ENCODE results near the gene CATSPER1.

The CATSPER1 gene

GRCh38 chr11:66068154-66068821 lies 42.0 kb upstream of the CATSPER1 start:
- peaks cover 13 to 14% of the 10 kb centered on the region in 2 donors for H3K4me1 ChIP-seq (ENCODE audit: control insufficient read depth in 2 of 2, insufficient read depth in 2 of 2, low read length in 2 of 2)
- no peak overlapping the region for H3K4me3 ChIP-seq (ENCODE audit: low read length in 2 of 2)
- H3K9ac ChIP-seq (ENCODE audit: low read depth in 1 of 2, low read length in 2 of 2) = no peak overlapping the region

GRCh38 chr11:66067640-66068039 lies 41.4 kb upstream of the CATSPER1 start:
- H3K36me3 ChIP-seq (ENCODE audit: control insufficient read depth in 2 of 2, insufficient read depth in 2 of 2, low read length in 2 of 2) = peaks cover 42 to 58% of the 10 kb centered on the region in 2 donors
- no peak overlapping the region for H3K27ac ChIP-seq (ENCODE audit: low read depth in 2 of 2, low read length in 2 of 2)
- no peaks in the 10 kb centered on the region for H3K9me3 ChIP-seq (ENCODE audit: control insufficient read depth in 2 of 2, low read length in 2 of 2)
- H3K27me3 ChIP-seq (ENCODE audit: control insufficient read depth in 2 of 2, insufficient read depth in 2 of 2, low read length in 2 of 2) = no peaks in the 10 kb centered on the region
- no peak overlapping the region for H3K4me3 ChIP-seq (ENCODE audit: low read length in 2 of 2)
- peaks cover 13 to 14% of the 10 kb centered on the region in 2 donors for H3K4me1 ChIP-seq (ENCODE audit: control insufficient read depth in 2 of 2, insufficient read depth in 2 of 2, low read length in 2 of 2)
- H3K9ac ChIP-seq (ENCODE audit: low read depth in 1 of 2, low read length in 2 of 2) = no peak overlapping the region

More at GRCh38 chr11:66068154-66068821, 42.0 kb upstream of the CATSPER1 start:
- Histone ChIP-seq H3K36me3 (ENCODE audit: control insufficient read depth in 2 of 2, insufficient read depth in 2 of 2, low read length in 2 of 2) (peaks cover 36 to 52% of the 10 kb centered on the region in 2 donors), H3K27me3 (ENCODE audit: control insufficient read depth in 2 of 2, insufficient read depth in 2 of 2, low read length in 2 of 2) (no peaks in the 10 kb centered on the region), H3K9me3 (ENCODE audit: control insufficient read depth in 2 of 2, low read length in 2 of 2) (no peaks in the 10 kb centered on the region), H3K27ac (ENCODE audit: low read depth in 2 of 2, low read length in 2 of 2) (peak overlapping the region; percentile 68 to 75)

GRCh38 chr11:66066751-66067150 lies 40.5 kb upstream of the CATSPER1 start:
- H3K27me3 ChIP-seq (ENCODE audit: control insufficient read depth in 2 of 2, insufficient read depth in 2 of 2, low read length in 2 of 2) = no peaks in the 10 kb centered on the region
- no peak overlapping the region for H3K27ac ChIP-seq (ENCODE audit: low read depth in 2 of 2, low read length in 2 of 2)
- no peak overlapping the region for H3K4me3 ChIP-seq (ENCODE audit: low read length in 2 of 2)
- peaks cover 10 to 14% of the 10 kb centered on the region in 2 donors for H3K4me1 ChIP-seq (ENCODE audit: control insufficient read depth in 2 of 2, insufficient read depth in 2 of 2, low read length in 2 of 2)
- no peaks in the 10 kb centered on the region for H3K9me3 ChIP-seq (ENCODE audit: control insufficient read depth in 2 of 2, low read length in 2 of 2)
- H3K9ac ChIP-seq (ENCODE audit: low read depth in 1 of 2, low read length in 2 of 2) = no peak overlapping the region
- H3K36me3 ChIP-seq (ENCODE audit: control insufficient read depth in 2 of 2, insufficient read depth in 2 of 2, low read length in 2 of 2) = peaks cover 48 to 60% of the 10 kb centered on the region in 2 donors

- Histone ChIP-seq H3K9me3 (ENCODE audit: control insufficient read depth in 2 of 2, low read length in 2 of 2) (no peaks in the 10 kb centered on the region), H3K36me3 (ENCODE audit: control insufficient read depth in 2 of 2, insufficient read depth in 2 of 2, low read length in 2 of 2) (peaks cover 70 to 82% of the 10 kb centered on the region in 2 donors), H3K4me3 (ENCODE audit: low read length in 2 of 2) (no peak overlapping the region), H3K4me1 (ENCODE audit: control insufficient read depth in 2 of 2, insufficient read depth in 2 of 2, low read length in 2 of 2) (peaks cover 10 to 11% of the 10 kb centered on the region in 2 donors), H3K27me3 (ENCODE audit: control insufficient read depth in 2 of 2, insufficient read depth in 2 of 2, low read length in 2 of 2) (no peaks in the 10 kb centered on the region), H3K27ac (ENCODE audit: low read depth in 2 of 2, low read length in 2 of 2) (no peak overlapping the region), H3K9ac (ENCODE audit: low read depth in 1 of 2, low read length in 2 of 2) (no peak overlapping the region)
These were observed 38.3 kb upstream of the CATSPER1 start for GRCh38 chr11:66064571-66064970.

- Histone ChIP-seq H3K9ac (ENCODE audit: low read depth in 1 of 2, low read length in 2 of 2) (no peak overlapping the region), H3K4me3 (ENCODE audit: low read length in 2 of 2) (no peak overlapping the region), H3K4me1 (ENCODE audit: control insufficient read depth in 2 of 2, insufficient read depth in 2 of 2, low read length in 2 of 2) (peaks cover 3 to 4% of the 10 kb centered on the region in 2 donors), H3K36me3 (ENCODE audit: control insufficient read depth in 2 of 2, insufficient read depth in 2 of 2, low read length in 2 of 2) (peaks cover 75 to 87% of the 10 kb centered on the region in 2 donors), H3K9me3 (ENCODE audit: control insufficient read depth in 2 of 2, low read length in 2 of 2) (no peaks in the 10 kb centered on the region), H3K27ac (ENCODE audit: low read depth in 2 of 2, low read length in 2 of 2) (no peak overlapping the region), H3K27me3 (ENCODE audit: control insufficient read depth in 2 of 2, insufficient read depth in 2 of 2, low read length in 2 of 2) (no peaks in the 10 kb centered on the region)
These were observed 37.6 kb upstream of the CATSPER1 start for GRCh38 chr11:66063900-66064299.

- no peak overlapping the region for H3K4me3 ChIP-seq (ENCODE audit: low read length in 2 of 2)
These were observed 36.1 kb upstream of the CATSPER1 start for GRCh38 chr11:66062408-66062807.

GRCh38 chr11:66061268-66061667 lies 35.0 kb upstream of the CATSPER1 start:
- no peaks in the 10 kb centered on the region for H3K27me3 ChIP-seq (ENCODE audit: control insufficient read depth in 2 of 2, insufficient read depth in 2 of 2, low read length in 2 of 2)
- H3K36me3 ChIP-seq (ENCODE audit: control insufficient read depth in 2 of 2, insufficient read depth in 2 of 2, low read length in 2 of 2) = peaks cover 79 to 85% of the 10 kb centered on the region in 2 donors
- no peaks in the 10 kb centered on the region for H3K9me3 ChIP-seq (ENCODE audit: control insufficient read depth in 2 of 2, low read length in 2 of 2)
- H3K27ac ChIP-seq (ENCODE audit: low read depth in 2 of 2, low read length in 2 of 2) = no peak overlapping the region
- no peak overlapping the region for H3K4me3 ChIP-seq (ENCODE audit: low read length in 2 of 2)
- no peaks in the 10 kb centered on the region for H3K4me1 ChIP-seq (ENCODE audit: control insufficient read depth in 2 of 2, insufficient read depth in 2 of 2, low read length in 2 of 2)
- no peak overlapping the region for H3K9ac ChIP-seq (ENCODE audit: low read depth in 1 of 2, low read length in 2 of 2)

More at GRCh38 chr11:66062408-66062807, 36.1 kb upstream of the CATSPER1 start:
- Histone ChIP-seq H3K9me3 (ENCODE audit: control insufficient read depth in 2 of 2, low read length in 2 of 2) (no peaks in the 10 kb centered on the region), H3K9ac (ENCODE audit: low read depth in 1 of 2, low read length in 2 of 2) (no peak overlapping the region), H3K36me3 (ENCODE audit: control insufficient read depth in 2 of 2, insufficient read depth in 2 of 2, low read length in 2 of 2) (peaks cover 80 to 85% of the 10 kb centered on the region in 2 donors), H3K27me3 (ENCODE audit: control insufficient read depth in 2 of 2, insufficient read depth in 2 of 2, low read length in 2 of 2) (no peaks in the 10 kb centered on the region), H3K4me1 (ENCODE audit: control insufficient read depth in 2 of 2, insufficient read depth in 2 of 2, low read length in 2 of 2) (no peaks in the 10 kb centered on the region), H3K27ac (ENCODE audit: low read depth in 2 of 2, low read length in 2 of 2) (no peak overlapping the region)

- Histone ChIP-seq H3K4me1 (ENCODE audit: control insufficient read depth in 2 of 2, insufficient read depth in 2 of 2, low read length in 2 of 2) (no peaks in the 10 kb centered on the region), H3K27ac (ENCODE audit: low read depth in 2 of 2, low read length in 2 of 2) (no peak overlapping the region), H3K9ac (ENCODE audit: low read depth in 1 of 2, low read length in 2 of 2) (no peak overlapping the region), H3K36me3 (ENCODE audit: control insufficient read depth in 2 of 2, insufficient read depth in 2 of 2, low read length in 2 of 2) (peaks cover 84 to 86% of the 10 kb centered on the region in 2 donors), H3K27me3 (ENCODE audit: control insufficient read depth in 2 of 2, insufficient read depth in 2 of 2, low read length in 2 of 2) (no peaks in the 10 kb centered on the region), H3K4me3 (ENCODE audit: low read length in 2 of 2) (no peak overlapping the region), H3K9me3 (ENCODE audit: control insufficient read depth in 2 of 2, low read length in 2 of 2) (no peaks in the 10 kb centered on the region)
These were observed 33.8 kb upstream of the CATSPER1 start for GRCh38 chr11:66059966-66060680.

- no peak overlapping the region for H3K27ac ChIP-seq (ENCODE audit: low read depth in 2 of 2, low read length in 2 of 2)
- H3K9ac ChIP-seq (ENCODE audit: low read depth in 1 of 2, low read length in 2 of 2) = no peak overlapping the region
- no peaks in the 10 kb centered on the region for H3K9me3 ChIP-seq (ENCODE audit: control insufficient read depth in 2 of 2, low read length in 2 of 2)
- H3K4me3 ChIP-seq (ENCODE audit: low read length in 2 of 2) = no peak overlapping the region
- no peaks in the 10 kb centered on the region for H3K27me3 ChIP-seq (ENCODE audit: control insufficient read depth in 2 of 2, insufficient read depth in 2 of 2, low read length in 2 of 2)
- peaks cover 10 to 15% of the 10 kb centered on the region in 2 donors for H3K4me1 ChIP-seq (ENCODE audit: control insufficient read depth in 2 of 2, insufficient read depth in 2 of 2, low read length in 2 of 2)
- peaks cover 58 to 65% of the 10 kb centered on the region in 2 donors for H3K36me3 ChIP-seq (ENCODE audit: control insufficient read depth in 2 of 2, insufficient read depth in 2 of 2, low read length in 2 of 2)
These were observed 30.2 kb upstream of the CATSPER1 start for GRCh38 chr11:66056501-66056900.

GRCh38 chr11:66055021-66055420 lies 28.7 kb upstream of the CATSPER1 start:
- no peak overlapping the region for H3K27ac ChIP-seq (ENCODE audit: low read depth in 2 of 2, low read length in 2 of 2)
- peaks cover 43 to 50% of the 10 kb centered on the region in 2 donors for H3K36me3 ChIP-seq (ENCODE audit: control insufficient read depth in 2 of 2, insufficient read depth in 2 of 2, low read length in 2 of 2)
- no peak overlapping the region for H3K4me3 ChIP-seq (ENCODE audit: low read length in 2 of 2)
- no peak overlapping the region for H3K9ac ChIP-seq (ENCODE audit: low read depth in 1 of 2, low read length in 2 of 2)
- H3K4me1 ChIP-seq (ENCODE audit: control insufficient read depth in 2 of 2, insufficient read depth in 2 of 2, low read length in 2 of 2) = peaks cover 18 to 23% of the 10 kb centered on the region in 2 donors
- H3K27me3 ChIP-seq (ENCODE audit: control insufficient read depth in 2 of 2, insufficient read depth in 2 of 2, low read length in 2 of 2) = no peaks in the 10 kb centered on the region
- H3K9me3 ChIP-seq (ENCODE audit: control insufficient read depth in 2 of 2, low read length in 2 of 2) = no peaks in the 10 kb centered on the region
